Activated CD4-positive, alpha-beta T cell treated with anti-CD3 and anti-CD28 coated beads for 4 hours (primary cell): ENCODE data around the gene MLST8.
A peak's percentile ranks its signal among the peaks of the same experiment; 100 is the strongest.

Experiments used
- DNase-seq, 2 donors: peaks; one replicate each; pipeline ENCODE4 v3.0.0-alpha.2; 2020

MLST8 gene

GRCh38 chr16:2205104-2205966 is at the start of gene MLST8:
MLST8 (plus strand) TSS chr16:2205454; CDS start chr16:2206086, 632 bp downstream.
- peak; percentile 89 to 93 for DNase-seq

DNA sequence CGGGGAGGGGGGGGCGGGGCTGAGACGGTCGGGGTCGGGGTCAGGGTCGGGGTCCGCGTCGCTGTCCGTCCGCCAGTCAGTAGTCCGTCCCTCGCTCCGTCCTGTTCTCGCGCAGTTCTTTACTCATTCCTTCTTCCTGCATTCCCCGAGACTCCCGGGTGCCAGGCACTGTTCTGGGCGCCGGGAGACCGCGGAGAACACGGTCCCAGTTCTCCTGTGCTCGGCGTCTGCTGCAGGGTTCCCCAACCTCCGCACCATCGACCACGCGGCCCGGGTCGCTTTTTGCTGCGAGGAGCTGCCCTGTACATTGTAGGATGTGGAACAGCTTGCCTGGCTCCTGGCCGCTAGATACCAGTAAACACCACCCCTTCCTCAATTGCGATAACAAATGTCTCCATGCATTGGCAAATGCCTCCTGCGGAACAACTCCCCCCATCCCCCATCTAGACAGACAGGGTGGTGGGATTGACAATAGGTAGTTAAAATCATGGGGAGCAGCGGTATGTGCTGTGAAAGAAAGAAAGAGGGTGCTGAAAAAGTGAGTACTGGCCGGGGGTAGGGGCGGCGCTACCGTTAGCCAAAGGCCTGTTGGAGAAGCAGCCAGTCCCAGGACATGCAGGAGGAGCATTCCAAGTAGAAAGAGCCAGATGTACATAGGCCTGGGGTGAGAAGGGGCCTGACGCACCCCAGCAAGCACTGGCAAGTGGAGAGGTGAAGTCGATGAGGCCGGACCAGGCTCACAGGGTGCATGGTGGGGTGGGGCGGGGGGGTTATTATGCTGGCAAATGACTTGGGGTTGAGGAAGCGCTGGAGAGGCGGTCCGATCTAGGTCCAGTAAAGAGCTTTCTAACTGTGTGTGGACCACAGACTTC is 49.0 kb upstream of the MLST8 start:
- no peak for DNase-seq

DNA sequence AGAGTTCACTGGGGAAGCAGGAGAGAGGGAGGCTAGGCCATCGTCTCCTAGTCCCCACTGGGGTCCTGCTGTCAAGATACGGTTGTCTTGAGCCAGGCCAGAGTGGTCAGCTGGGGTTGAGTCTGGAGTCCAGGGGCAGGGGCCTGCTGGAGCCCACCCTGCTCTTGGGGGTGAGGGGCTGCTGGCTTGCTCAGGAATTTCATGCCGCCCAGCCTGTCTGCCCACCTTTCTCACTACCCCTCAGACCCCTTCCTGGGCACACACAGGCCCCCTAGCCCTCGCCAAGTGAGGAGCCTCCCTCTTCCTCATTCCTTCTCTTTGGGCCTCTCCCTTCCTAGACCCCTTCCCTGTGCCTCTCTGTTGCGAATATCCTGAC is 48.4 kb upstream of the MLST8 start:
- no peak for DNase-seq

DNA sequence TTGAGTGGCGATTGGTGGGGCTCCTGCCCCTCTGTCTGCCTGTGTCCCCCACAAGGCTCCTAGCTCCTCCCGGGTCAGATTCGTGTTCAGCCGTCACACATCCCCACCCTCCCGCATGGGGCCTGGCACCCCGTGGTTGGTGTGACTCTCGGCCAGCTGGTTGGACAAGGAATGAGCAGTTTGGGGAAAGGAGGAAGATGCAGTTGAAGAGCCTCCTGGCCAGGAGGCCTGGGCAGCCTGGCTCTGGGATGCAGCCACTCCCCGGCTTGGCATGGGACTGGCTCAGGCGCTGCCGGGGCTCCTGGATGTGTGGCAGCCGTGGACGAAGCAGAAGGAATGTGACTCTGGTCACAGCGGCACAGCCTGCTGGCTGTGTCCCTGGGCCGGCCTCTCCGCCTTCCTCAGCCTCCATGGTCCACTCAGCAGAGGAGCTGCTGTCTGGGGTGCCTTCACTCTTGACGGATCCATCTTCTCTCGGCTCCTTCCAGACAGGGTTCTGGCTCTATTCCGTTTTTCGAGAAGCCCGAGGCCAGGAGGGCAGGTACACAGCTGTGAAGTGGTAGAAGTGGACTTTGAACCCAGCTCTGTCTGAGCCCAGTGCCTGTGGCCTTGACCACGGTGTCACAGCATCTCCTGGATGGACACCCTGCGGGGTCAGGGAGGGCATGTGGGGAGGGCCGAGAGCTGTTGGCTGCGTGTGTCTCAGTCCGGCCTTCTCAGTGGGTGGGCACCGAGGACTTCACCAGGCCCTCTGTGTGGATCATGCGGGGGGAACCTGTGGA is 47.6 kb upstream of the MLST8 start:
- no peak for DNase-seq

GRCh38 chr16:2158262-2158638 is 47.0 kb upstream of the MLST8 start:
- DNase-seq = no peak

DNA sequence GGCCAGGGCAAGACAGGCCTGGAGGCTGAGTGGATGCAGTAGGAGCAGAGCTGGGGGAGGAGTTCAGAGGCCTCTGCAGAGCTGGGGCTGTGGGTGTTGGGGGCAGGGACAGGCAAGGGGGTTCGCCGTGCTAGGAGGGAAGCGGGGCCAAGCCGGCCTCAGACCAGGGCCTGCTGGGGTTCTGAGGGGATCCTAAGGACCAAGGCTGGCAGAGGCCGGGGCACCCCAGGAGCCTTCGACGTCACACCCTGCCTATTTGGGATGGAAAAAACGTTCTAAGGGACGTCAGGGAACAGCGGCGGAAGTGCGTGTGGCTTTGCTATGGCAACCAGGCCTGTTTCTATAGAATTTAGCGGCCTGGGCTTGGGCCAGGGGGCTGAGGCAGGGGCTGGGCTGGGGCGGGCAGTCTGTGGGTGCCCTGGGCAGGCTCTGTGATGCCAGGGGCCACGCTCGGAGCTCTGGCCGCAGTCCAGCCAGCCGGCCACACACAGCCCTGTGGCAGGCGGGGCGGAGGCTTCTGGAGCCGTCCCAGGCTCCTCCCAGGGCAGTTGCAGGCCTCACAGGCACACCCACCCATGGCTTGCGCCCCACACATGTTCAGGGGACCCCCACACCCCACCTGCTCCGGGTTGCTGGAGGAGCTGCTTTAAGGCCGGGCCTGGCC is 45.9 kb upstream of the MLST8 start:
- no peak for DNase-seq

GRCh38 chr16:2160915-2161551 is 44.2 kb upstream of the MLST8 start:
- DNase-seq = no peak

- DNase-seq = no peak
Observed at GRCh38 chr16:2161911-2162310, 43.3 kb upstream of the MLST8 start.

GRCh38 chr16:2162676-2163118 is 42.6 kb upstream of the MLST8 start:
- DNase-seq = no peak

GRCh38 chr16:2163211-2163881 is 41.9 kb upstream of the MLST8 start:
- DNase-seq = no peak

- no peak for DNase-seq
Observed at GRCh38 chr16:2165861-2166260, 39.4 kb upstream of the MLST8 start.

- no peak for DNase-seq
Observed at GRCh38 chr16:2166263-2167067, 38.8 kb upstream of the MLST8 start.

- no peak for DNase-seq
Observed at GRCh38 chr16:2167068-2167638, 38.1 kb upstream of the MLST8 start.

DNA sequence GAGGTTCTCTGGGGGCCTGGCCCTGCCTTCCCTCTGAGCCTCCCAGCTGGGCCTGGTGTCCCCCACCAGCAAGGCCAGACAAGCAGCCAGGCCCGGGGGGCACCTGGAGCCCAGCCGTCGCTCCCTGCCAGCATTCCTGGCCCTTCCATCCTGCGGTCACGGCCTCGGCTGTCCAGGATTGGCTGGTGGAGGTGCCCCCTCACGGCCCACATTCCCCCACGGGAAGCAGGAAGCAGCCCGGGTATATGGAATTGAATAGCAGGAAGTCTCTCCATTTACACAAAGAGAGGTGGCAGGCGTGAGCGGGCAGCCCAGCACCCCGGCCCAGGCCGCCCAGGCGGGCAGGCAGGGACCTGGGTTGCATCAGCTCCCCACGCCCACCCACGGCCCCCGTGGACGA is 35.2 kb upstream of the MLST8 start:
- no peak for DNase-seq

DNA sequence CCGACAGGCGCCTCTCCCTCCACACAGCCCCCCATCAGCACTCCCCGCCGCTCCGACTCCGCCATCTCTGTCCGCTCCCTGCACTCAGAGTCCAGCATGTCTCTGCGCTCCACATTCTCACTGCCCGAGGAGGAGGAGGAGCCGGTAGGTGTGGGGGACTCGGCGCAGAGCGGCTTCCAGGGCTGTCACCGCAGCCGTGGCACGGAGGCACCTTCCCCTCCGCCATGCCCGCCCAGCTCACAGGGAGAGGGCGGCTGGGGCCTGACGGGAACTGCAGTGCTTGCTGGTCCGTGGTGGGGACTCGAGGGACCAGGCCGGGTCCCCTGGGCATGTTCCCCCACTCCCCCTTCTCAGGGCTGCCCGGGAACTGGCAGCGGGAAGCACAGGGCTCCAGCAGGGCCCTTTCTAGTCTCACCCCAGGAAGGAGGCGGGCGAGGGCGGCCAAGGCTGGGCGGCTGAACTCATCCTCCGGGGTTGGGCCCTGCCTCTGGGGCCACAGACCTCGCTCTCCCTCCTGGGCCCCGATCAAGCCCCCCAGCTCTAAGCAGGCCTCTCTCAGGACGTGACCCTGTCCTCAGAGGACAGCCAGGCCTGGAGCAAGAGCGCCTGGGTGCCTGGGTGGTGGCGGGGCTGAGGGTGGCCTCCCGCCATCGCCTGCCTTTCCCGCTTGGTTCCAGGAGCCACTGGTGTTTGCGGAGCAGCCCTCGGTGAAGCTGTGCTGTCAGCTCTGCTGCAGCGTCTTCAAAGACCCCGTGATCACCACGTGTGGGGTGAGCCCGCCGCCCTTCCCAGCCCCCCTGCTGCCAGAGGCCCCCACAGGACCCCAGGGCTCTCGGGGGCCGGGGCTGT is 34.4 kb upstream of the MLST8 start:
- no peak for DNase-seq

DNA sequence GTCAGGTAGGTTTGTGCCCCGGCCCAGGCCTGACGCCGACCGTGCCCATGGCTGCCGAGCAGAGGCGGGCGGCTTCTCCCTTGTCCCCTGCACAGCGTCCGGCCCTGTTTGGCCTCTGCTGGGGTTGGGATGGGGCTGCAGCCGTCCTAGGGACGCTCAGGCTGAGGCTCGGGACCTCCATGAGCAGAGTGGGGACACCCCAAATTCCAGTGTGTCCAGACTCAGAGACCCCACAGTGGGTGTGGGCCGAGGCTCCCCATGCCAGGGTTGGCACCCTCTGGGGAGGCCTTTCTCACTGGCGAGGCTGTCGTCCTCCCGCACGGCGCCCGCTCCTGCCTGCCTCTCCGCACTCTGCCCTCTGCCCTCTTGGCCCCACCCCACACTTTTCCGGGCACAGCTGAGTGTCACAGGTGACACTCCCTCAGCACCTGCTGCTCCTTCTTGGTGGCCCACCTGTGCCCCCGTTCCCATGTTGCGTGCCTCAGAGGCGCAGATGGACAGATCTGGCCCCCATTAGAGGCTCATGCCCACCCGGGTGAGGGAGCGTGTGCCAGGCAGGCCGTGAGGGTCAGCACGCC is 33.6 kb upstream of the MLST8 start:
- no peak for DNase-seq

GRCh38 chr16:2172688-2173335 is 32.4 kb upstream of the MLST8 start:
- no peak for DNase-seq

DNA sequence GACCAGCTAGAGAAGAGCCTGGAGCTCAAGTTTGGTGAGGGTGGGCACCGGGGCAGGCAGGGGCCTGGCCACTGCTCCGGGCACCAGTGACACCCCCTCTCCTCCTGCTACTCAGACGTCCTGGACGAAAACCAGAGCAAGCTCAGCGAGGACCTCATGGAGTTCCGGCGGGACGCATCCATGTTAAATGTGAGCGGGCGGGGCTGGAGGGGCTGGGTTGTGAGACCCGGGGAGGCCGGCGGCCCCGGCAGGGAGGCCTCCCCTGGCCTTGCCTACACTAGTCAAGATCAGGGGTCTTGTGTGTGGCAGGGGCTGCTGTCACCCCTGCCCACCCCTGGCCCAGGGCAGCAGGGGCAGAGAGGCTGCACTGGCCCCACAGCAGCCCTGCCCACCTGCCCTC is 31.9 kb upstream of the MLST8 start:
- DNase-seq = no peak
